Measurements from ENCODE around the gene OXER1. TPM values are rescaled to one million over a fixed set of nuclear protein-coding genes. Genes with fewer than 3 reads are reported as not detected.

Gene OXER1
- total and polyA plus RNA-seq, 2 of the 13 experiments (the other 11 are each of a cell fraction or from before 2014, with no cell fraction given): 8.0 to 9.0 TPM

DNA sequence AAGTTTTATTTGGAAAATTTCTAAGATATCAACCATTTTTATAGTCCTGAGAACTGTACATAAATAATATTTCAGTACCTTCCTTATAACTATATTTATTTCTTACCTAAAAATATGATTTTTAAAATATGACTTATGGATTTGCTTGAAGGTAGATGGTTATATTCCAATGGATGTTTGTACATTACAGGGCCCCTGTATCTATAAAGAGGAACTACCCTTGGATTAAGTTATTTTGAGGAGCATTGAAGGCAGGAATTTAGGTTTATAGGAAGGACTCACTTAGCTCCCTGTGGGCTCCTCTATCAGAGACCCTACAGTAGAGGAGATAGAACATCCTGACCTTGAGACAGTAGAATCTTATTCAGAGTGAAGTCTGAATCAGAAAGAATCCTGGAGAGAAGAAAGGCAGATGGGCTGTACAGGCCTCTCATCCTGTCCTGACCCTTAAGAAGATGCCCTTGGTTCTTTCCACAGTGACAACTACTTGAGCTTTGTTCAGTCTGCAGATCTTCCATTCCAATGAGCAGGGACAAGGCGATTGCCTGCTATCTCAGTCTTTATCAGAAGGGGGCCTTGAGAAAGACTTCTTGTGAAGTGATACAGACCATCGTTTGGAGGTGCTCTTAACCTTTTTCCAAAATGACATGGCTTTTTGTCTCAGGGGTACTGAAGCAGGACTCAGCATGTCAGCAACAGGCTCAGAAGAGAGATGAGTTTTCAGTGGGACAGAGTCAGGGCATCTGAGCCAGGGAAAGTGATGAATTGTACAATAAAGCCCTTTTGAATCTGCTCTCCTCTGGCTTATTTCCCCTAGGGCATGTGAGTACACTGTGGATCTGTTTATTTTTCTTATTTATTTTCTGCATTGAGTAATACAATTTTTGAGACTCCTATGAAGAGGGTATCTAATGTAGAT is 20.9 kb downstream of the OXER1 start:
- POLR2A ChIA-PET: interaction anchor here (0.8 kb wide), 1 partner anchor 51 kb away, joined by 3 read pairs; no protein-coding TSS in a partner anchor
- no peaks in the 10 kb centered on the region for H3K4me1 ChIP-seq (ENCODE audit: insufficient read depth, low read length)
- TF ChIP-seq ZNF101 (CRISPR knock-in tag; IDR thresholded peaks at IDR 0.05; ENCODE audit: borderline replicate concordance, low read depth) (peak; percentile 92; the same call in 1 of the 2 replicates), ZNF710 (CRISPR knock-in tag; IDR thresholded peaks at IDR 0.05; ENCODE audit: borderline replicate concordance) (no peak)
- H3K9me3 ChIP-seq (ENCODE audit: low read length): no peaks in the 10 kb centered on the region
- CTCF ChIA-PET (ENCODE audit: low intra/inter-chr PET ratio, low total read pairs): no interaction called here
- H3K9ac ChIP-seq (ENCODE audit: insufficient read depth, low read depth, low read length): no peak overlapping the region
- BruUV-seq (replicated peaks): no TSS peak
- no peak overlapping the region for H2AFZ ChIP-seq (ENCODE audit: low read length)
- FAIRE-seq: no peak
- H3K4me2 ChIP-seq (ENCODE audit: low read depth, low read length): no peak overlapping the region
- WGBS (ENCODE audit: low lambda C conversion rate): 76% methylated on average over 2 of the region's 2 CpGs
- H3K27me3 ChIP-seq (ENCODE audit: control insufficient read depth in 1 of 2, insufficient read depth in 2 of 2, low read length in 2 of 2): no peaks in the 10 kb centered on the region
- in situ Hi-C loops (cut with HindIII; ENCODE audit: extremely low pct_ligation_motif_present, low pct_unique_long_range_greater_than_20kb): no loop called here
- no peaks in the 10 kb centered on the region for H3K79me2 ChIP-seq (ENCODE audit: insufficient read depth, low read length)
- H4K20me1 ChIP-seq (ENCODE audit: insufficient read depth, low read length): no peaks in the 10 kb centered on the region
- ATAC-seq: no peak
- no peak overlapping the region for H3K4me3 ChIP-seq (replicated peaks in 1 of 3; ENCODE audit: insufficient read depth in 1 of 3, low read depth in 2 of 3, low read length in 3 of 3)
- H3K36me3 ChIP-seq (replicated peaks in 1 of 2; ENCODE audit: control insufficient read depth in 1 of 2, insufficient read depth in 2 of 2, low read length in 2 of 2): no peaks in the 10 kb centered on the region; a peak in 3 of 5 replicates
- intact Hi-C loops (cut with micrococcal nuclease; ENCODE audit: unreplicated experiment): no loop called here
- H3K27ac ChIP-seq (ENCODE audit: extremely low read length, insufficient read depth, low read length): no peak overlapping the region
- DNase-seq (ENCODE audit: low spot score): no peak

GRCh38 chr2:42741140-42741539 is 22.8 kb downstream of the OXER1 start:
- Histone ChIP-seq H3K9me3 (ENCODE audit: low read length) (no peaks in the 10 kb centered on the region), H3K9ac (ENCODE audit: insufficient read depth, low read depth, low read length) (no peak overlapping the region), H3K4me2 (ENCODE audit: low read depth, low read length) (no peak overlapping the region), H3K4me3 (replicated peaks in 1 of 3; ENCODE audit: insufficient read depth in 1 of 3, low read depth in 2 of 3, low read length in 3 of 3) (no peak overlapping the region), H4K20me1 (ENCODE audit: insufficient read depth, low read length) (no peaks in the 10 kb centered on the region), H2AFZ (ENCODE audit: low read length) (no peak overlapping the region), H3K79me2 (ENCODE audit: insufficient read depth, low read length) (no peaks in the 10 kb centered on the region), H3K27ac (ENCODE audit: extremely low read length, insufficient read depth, low read length) (no peak overlapping the region), H3K4me1 (ENCODE audit: insufficient read depth, low read length) (no peaks in the 10 kb centered on the region), H3K27me3 (ENCODE audit: control insufficient read depth in 1 of 2, insufficient read depth in 2 of 2, low read length in 2 of 2) (no peaks in the 10 kb centered on the region), H3K36me3 (replicated peaks in 1 of 2; ENCODE audit: control insufficient read depth in 1 of 2, insufficient read depth in 2 of 2, low read length in 2 of 2) (no peaks in the 10 kb centered on the region; a peak in 1 of 5 replicates)
- in situ Hi-C loops (cut with HindIII; ENCODE audit: extremely low pct_ligation_motif_present, low pct_unique_long_range_greater_than_20kb) (no loop called here), intact Hi-C loops (cut with micrococcal nuclease; ENCODE audit: unreplicated experiment) (no loop called here)
- POLR2A ChIA-PET: no interaction called here
- FAIRE-seq (peak; percentile 30), ATAC-seq (no peak), DNase-seq (ENCODE audit: low spot score) (no peak)
- BruUV-seq (replicated peaks): no TSS peak
- WGBS (ENCODE audit: low lambda C conversion rate): 92% methylated on average over 3 of the region's 3 CpGs
- CTCF ChIA-PET (ENCODE audit: low intra/inter-chr PET ratio, low total read pairs): no interaction called here
- TF ChIP-seq SAFB2 (CRISPR knock-in tag; IDR thresholded peaks at IDR 0.05; ENCODE audit: borderline replicate concordance, low read depth) (no peak), ZNF10 (CRISPR knock-in tag; IDR thresholded peaks at IDR 0.05; ENCODE audit: borderline replicate concordance, low read depth) (no peak), ISL2 (CRISPR knock-in tag; IDR thresholded peaks at IDR 0.05) (no peak), TAF15 (IDR thresholded peaks at IDR 0.05; ENCODE audit: low read depth, low read length, poor library complexity, severe bottlenecking) (no peak), TCF7L2 (IDR thresholded peaks at IDR 0.05; ENCODE audit: low read depth, low read length) (no peak), ZSCAN25 (CRISPR knock-in tag; IDR thresholded peaks at IDR 0.05) (no peak)
